A549 treated with DMSO at 1 μM for 4 hours (cell line): ENCODE measurements around the gene MED31. TPM values are rescaled to one million over a fixed set of nuclear protein-coding genes. Genes with fewer than 3 reads are reported as not detected.

Source experiments
- total RNA-seq: library from RNA; stranded (reverse); fragments of 200-300 nt; extraction: Qiagen RNA extraction; gene quantifications from 5 replicates; pipeline ENCODE4 v1.2.3, GENCODE V29; 2022; ENCODE audit warnings: low read depth

The MED31 gene
- total RNA-seq, result 23.0 to 35.7 TPM (median 34.1 TPM) in 5 replicates

DNA sequence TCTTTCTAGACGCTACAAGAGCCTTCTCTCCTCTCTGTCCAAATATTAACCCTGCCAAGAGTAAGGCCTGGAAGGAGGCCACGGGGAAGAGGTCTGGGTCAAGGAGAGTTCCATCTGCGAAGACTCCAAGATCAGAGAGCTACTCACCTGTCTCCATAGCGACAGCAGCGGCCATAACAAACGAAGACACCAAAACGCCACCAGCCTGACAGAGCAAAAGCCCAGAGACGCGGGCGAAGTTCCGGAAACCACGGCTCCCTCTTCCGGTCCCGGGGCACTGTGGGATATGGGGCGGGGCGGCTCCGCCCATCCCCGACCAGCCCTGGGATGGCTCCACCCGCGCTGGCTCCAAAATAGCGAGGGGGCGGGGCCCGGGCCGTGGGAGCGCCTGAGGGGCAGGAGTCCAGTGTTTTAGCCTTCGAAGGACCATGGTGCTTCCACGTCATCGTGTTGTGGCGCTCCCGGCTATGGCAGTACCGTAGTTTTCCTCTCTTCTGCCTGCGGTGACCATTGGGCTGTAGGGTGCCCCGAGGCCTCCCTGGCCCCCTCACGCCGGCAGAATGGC, at the start of gene MED31, which contains the start of gene C17orf100:
MED31 (minus strand) TSS at position 252 of the 565 bp plus-strand sequence; CDS start at position 175, 77 bp downstream.
C17orf100 (plus strand) TSS at position 409 of the 565 bp plus-strand sequence; CDS start at position 561, 152 bp downstream.

GRCh38 chr17:6640536-6641246, 10.7 kb downstream of the MED31 start, which contains the start of the genes KIAA0753 and TXNDC17:
TSS of gene KIAA0753 (minus strand) at chr17:6640711. CDS start at chr17:6635103, 5,608 bp downstream.
TSS of gene TXNDC17 (plus strand) at chr17:6641060. CDS start at chr17:6641083, 23 bp downstream.

Other genes with a start within 250 kb of the MED31 start
- gene AIPL1, start 216.5 kb downstream of the MED31 start, total RNA-seq, result not detected in 5 replicates
- gene PIMREG, start 207.2 kb downstream of the MED31 start, total RNA-seq, result 44.2 to 51.9 TPM (median 45.7 TPM) in 5 replicates
- 1.6 to 2.9 TPM (median 2.2 TPM) in 5 replicates for gene PITPNM3, start 95.0 kb downstream of the MED31 start, total RNA-seq
- gene KIAA0753, start 10.9 kb downstream of the MED31 start, total RNA-seq, result 16.5 to 22.1 TPM (median 19.6 TPM) in 5 replicates
- gene TXNDC17, start 10.5 kb downstream of the MED31 start, total RNA-seq, result 379 to 465 TPM (median 412 TPM) in 5 replicates
- 2.2 to 3.0 TPM (median 2.8 TPM) in 5 replicates for gene C17orf100, start 157 bp upstream of the MED31 start, total RNA-seq
- 0.13 to 0.24 TPM (median 0.16 TPM) in 5 replicates for gene SLC13A5, start 61.8 kb upstream of the MED31 start, total RNA-seq
- gene XAF1, start 104.4 kb upstream of the MED31 start, total RNA-seq, result 0.03 TPM in 1 of 5 replicates, not detected in the others
- gene FBXO39, start 124.6 kb upstream of the MED31 start, total RNA-seq, result not detected in 5 replicates
- 0.05 TPM in 1 of 5 replicates, not detected in the others for gene TEKT1, start 180.1 kb upstream of the MED31 start, total RNA-seq